Neural cell (in vitro differentiated cells): Measurements from ENCODE around the gene TXNL1. TPM values are rescaled to one million over a fixed set of nuclear protein-coding genes. Genes with fewer than 3 reads are reported as not detected.

Source experiments
- H2AFZ ChIP-seq: fragments of 200-600, 300-800 bp; sonication (generic), shearing (Covaris generic); 2 replicates; pipeline ENCODE4 v1.6.0; 2014; ENCODE audit warnings: low read depth, mild to moderate bottlenecking, antibody characterized with exemption, low read length, moderate library complexity
- H3F3A ChIP-seq: fragments of 200-600 bp; shearing (Covaris generic); 2 replicates; pipeline ENCODE4 v1.6.1; 2016; ENCODE audit warnings: mild to moderate bottlenecking, moderate library complexity, mixed read lengths, antibody characterized with exemption, low read length; ENCODE audit not compliant: insufficient read depth, poor library complexity, severe bottlenecking
- H3K27ac ChIP-seq: fragments of 200-600, 300-800 bp; sonication (generic), shearing (Covaris generic); 2 replicates; pipeline ENCODE4 v1.5.1; 2014; ENCODE audit warnings: mild to moderate bottlenecking, low read length, moderate library complexity
- H3K27me3 ChIP-seq: fragments of 300-800, 200-600 bp; sonication (generic), shearing (Covaris generic); 2 replicates; pipeline ENCODE4 v1.6.0; 2014; ENCODE audit warnings: mild to moderate bottlenecking, low read depth, low read length, moderate library complexity; ENCODE audit not compliant: insufficient read depth
- H3K36me3 ChIP-seq: fragments of 300-800, 200-600 bp; sonication (generic), shearing (Covaris generic); 2 replicates; pipeline ENCODE4 v1.5.1; 2014; ENCODE audit warnings: mild to moderate bottlenecking, antibody characterized with exemption, low read length, moderate library complexity; ENCODE audit not compliant: insufficient read depth
- H3K4me2 ChIP-seq: fragments of 300-800, 200-600 bp; sonication (generic), shearing (Covaris generic); 2 replicates; pipeline ENCODE4 v1.6.0; 2014; ENCODE audit warnings: mild to moderate bottlenecking, low read length
- H3K4me3 ChIP-seq: fragments of 300-800, 200-600 bp; sonication (generic), shearing (Covaris generic); 2 replicates; pipeline ENCODE4 v1.5.1; 2014; ENCODE audit warnings: mild to moderate bottlenecking, low read length, moderate library complexity
- H3K79me2 ChIP-seq: fragments of 200-600 bp; shearing (Covaris generic); replicated peaks from 2 replicates; pipeline ENCODE4 v1.6.0; 2014; ENCODE audit warnings: mild to moderate bottlenecking, low read length, moderate library complexity; ENCODE audit not compliant: insufficient read depth
- H3K9ac ChIP-seq: fragments of 300-800, 200-600 bp; sonication (generic), shearing (Covaris generic); 2 replicates; pipeline ENCODE4 v1.6.1; 2016; ENCODE audit warnings: mild to moderate bottlenecking, low read length, mixed read lengths
- H3K9me2 ChIP-seq: fragments of 200-600 bp; shearing (Covaris generic); 2 replicates; pipeline ENCODE4 v1.6.1; 2016; ENCODE audit warnings: mild to moderate bottlenecking, low read length, mixed read lengths; ENCODE audit not compliant: insufficient read depth
- H3K9me3 ChIP-seq: fragments of 200-600, 300-800 bp; sonication (generic), shearing (Covaris generic); 2 replicates; pipeline ENCODE4 v1.6.1; 2016; ENCODE audit warnings: mild to moderate bottlenecking, mixed run types, low read length, moderate library complexity, mixed read lengths
- H4K20me1 ChIP-seq: fragments of 200-600 bp; shearing (Covaris generic); 2 replicates; pipeline ENCODE4 v1.6.1; 2016; ENCODE audit warnings: mild to moderate bottlenecking, mixed run types; ENCODE audit not compliant: insufficient read depth
- EP300 ChIP-seq: fragments of 450-650 bp; conservative IDR thresholded peaks from 2 replicates; pipeline ENCODE4 v1.6.1; 2014; ENCODE audit warnings: antibody characterized with exemption, mild to moderate bottlenecking, moderate library complexity; ENCODE audit not compliant: poor library complexity, severe bottlenecking
- EZH2 ChIP-seq: fragments of 200-600, 300-800 bp; shearing (Covaris generic), sonication (generic); IDR thresholded peaks from 2 replicates; pipeline ENCODE4 v1.6.1; 2014; ENCODE audit warnings: antibody characterized with exemption, low read length, borderline replicate concordance, mild to moderate bottlenecking; ENCODE audit not compliant: insufficient read depth, poor library complexity, severe bottlenecking
- MXI1 ChIP-seq: fragments of 450-650 bp; conservative IDR thresholded peaks from 2 replicates; pipeline ENCODE4 v1.6.1; 2014; ENCODE audit warnings: antibody characterized with exemption, mild to moderate bottlenecking; ENCODE audit not compliant: poor library complexity, severe bottlenecking
- POLR2AphosphoS5 ChIP-seq: IDR thresholded peaks from 2 replicates; pipeline ENCODE4 v1.6.1; 2012
- RAD21 ChIP-seq: fragments of 450-650 bp; conservative IDR thresholded peaks from 2 replicates; pipeline ENCODE4 v1.6.1; 2014; ENCODE audit warnings: antibody characterized with exemption, mild to moderate bottlenecking, moderate library complexity
- SMC3 ChIP-seq: fragments of 450-650 bp; conservative IDR thresholded peaks from 2 replicates; pipeline ENCODE4 v1.6.1; 2014; ENCODE audit warnings: antibody characterized with exemption, mild to moderate bottlenecking, moderate library complexity; ENCODE audit not compliant: poor library complexity
- TAF1 ChIP-seq: IDR thresholded peaks from 2 replicates; pipeline ENCODE4 v1.6.1; 2012; ENCODE audit warnings: low read depth
- polyA plus RNA-seq: library from polyadenylated mRNA; depleted of rRNA; stranded (reverse); fragments of >200 nt; gene quantifications from 2 replicates; pipeline ENCODE4 v1.2.3, GENCODE V29; 2014
- TF ChIP-seq, protein P1 (sequence below): IDR thresholded peaks from 2 replicates; pipeline ENCODE4 v1.6.1; 2012; ENCODE audit warnings: borderline replicate concordance
- TF ChIP-seq, protein P2 (sequence below): fragments of 450-650 bp; IDR thresholded peaks from 2 replicates; pipeline ENCODE4 v1.5.1; 2014; ENCODE audit warnings: antibody characterized with exemption, mild to moderate bottlenecking, moderate library complexity; ENCODE audit not compliant: poor library complexity, severe bottlenecking

TXNL1 gene
- polyA plus RNA-seq, 1 donor from 2014 or later: 84.7 TPM

GRCh38 chr18:56651771-56652092, 13.3 kb upstream of the TXNL1 start:
- H3K79me2 ChIP-seq: peaks cover 38% of the 10 kb centered on the region

DNA sequence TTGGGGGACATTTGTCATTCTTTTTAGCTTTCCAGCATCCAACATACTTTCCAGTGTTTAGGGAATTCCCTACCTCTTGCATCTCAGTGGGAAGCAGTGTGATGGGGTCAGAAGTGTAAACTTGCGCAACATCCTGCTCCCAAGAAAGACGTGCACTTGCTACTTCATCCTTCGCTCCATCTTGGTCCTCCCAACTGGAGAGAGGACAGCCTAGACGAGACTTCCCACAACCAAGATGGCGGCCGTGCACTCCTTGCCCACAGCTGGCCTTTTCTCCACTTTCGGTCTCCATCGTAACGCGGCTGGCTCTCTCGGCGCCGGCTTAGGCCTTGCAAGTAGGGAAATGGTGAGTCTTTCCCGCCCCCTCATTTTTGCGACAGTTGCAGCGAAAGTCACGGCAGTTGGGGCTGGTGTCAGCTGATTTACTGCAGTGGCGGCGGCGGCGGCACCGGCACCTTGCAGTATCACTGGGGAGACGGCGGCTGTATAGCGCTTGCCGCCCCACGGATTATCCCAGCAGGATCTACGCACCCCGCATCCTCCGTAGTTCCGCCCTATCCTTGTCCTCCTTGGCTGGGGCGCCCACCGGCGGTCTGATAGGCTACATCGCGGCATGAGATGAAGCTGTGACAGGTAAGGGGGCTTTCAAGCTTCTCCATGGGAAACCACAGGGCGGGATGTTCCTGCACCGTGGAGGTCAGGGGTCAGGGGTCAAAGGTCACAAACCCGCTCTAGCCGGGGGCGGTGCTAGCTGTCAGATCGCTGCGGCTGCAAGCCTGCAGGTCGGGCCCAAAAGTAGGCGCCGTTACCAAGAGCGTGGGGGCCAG, 12.8 kb upstream of the TXNL1 start, which contains the start of gene WDR7:
Gene WDR7 (plus strand): TSS at position 416 of the 827 bp plus-strand sequence. CDS start 21,157 bp downstream, outside the sequence.
- Histone ChIP-seq H3K79me2 (peaks cover 34% of the 10 kb centered on the region), H3K9ac (peak within 1 kb of the TSS; percentile 82), H3K4me2 (peak within 1 kb of the TSS; percentile 99), H3K4me3 (peak within 1 kb of the TSS; percentile 79), H3K36me3 (no peaks in the 10 kb centered on the region), H3K9me2 (no peaks in the 10 kb centered on the region), H4K20me1 (no peaks in the 10 kb centered on the region), H2AFZ (peak within 1 kb of the TSS; percentile 74), H3F3A (no peaks in the 10 kb centered on the region), H3K9me3 (no peaks in the 10 kb centered on the region), H3K27ac (peak within 1 kb of the TSS; percentile 73), H3K27me3 (no peaks in the 10 kb centered on the region)
- TF ChIP-seq RAD21 (peak; percentile 40), EZH2 (no peak), POLR2AphosphoS5 (peak; percentile 88), MXI1 (peak; percentile 84), EP300 (peak; percentile 69), SMC3 (peak; percentile 46), TAF1 (peak; percentile 92)
- TF ChIP-seq, protein P1, sequence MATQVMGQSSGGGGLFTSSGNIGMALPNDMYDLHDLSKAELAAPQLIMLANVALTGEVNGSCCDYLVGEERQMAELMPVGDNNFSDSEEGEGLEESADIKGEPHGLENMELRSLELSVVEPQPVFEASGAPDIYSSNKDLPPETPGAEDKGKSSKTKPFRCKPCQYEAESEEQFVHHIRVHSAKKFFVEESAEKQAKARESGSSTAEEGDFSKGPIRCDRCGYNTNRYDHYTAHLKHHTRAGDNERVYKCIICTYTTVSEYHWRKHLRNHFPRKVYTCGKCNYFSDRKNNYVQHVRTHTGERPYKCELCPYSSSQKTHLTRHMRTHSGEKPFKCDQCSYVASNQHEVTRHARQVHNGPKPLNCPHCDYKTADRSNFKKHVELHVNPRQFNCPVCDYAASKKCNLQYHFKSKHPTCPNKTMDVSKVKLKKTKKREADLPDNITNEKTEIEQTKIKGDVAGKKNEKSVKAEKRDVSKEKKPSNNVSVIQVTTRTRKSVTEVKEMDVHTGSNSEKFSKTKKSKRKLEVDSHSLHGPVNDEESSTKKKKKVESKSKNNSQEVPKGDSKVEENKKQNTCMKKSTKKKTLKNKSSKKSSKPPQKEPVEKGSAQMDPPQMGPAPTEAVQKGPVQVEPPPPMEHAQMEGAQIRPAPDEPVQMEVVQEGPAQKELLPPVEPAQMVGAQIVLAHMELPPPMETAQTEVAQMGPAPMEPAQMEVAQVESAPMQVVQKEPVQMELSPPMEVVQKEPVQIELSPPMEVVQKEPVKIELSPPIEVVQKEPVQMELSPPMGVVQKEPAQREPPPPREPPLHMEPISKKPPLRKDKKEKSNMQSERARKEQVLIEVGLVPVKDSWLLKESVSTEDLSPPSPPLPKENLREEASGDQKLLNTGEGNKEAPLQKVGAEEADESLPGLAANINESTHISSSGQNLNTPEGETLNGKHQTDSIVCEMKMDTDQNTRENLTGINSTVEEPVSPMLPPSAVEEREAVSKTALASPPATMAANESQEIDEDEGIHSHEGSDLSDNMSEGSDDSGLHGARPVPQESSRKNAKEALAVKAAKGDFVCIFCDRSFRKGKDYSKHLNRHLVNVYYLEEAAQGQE: peak; percentile 76
- TF ChIP-seq, protein P2, sequence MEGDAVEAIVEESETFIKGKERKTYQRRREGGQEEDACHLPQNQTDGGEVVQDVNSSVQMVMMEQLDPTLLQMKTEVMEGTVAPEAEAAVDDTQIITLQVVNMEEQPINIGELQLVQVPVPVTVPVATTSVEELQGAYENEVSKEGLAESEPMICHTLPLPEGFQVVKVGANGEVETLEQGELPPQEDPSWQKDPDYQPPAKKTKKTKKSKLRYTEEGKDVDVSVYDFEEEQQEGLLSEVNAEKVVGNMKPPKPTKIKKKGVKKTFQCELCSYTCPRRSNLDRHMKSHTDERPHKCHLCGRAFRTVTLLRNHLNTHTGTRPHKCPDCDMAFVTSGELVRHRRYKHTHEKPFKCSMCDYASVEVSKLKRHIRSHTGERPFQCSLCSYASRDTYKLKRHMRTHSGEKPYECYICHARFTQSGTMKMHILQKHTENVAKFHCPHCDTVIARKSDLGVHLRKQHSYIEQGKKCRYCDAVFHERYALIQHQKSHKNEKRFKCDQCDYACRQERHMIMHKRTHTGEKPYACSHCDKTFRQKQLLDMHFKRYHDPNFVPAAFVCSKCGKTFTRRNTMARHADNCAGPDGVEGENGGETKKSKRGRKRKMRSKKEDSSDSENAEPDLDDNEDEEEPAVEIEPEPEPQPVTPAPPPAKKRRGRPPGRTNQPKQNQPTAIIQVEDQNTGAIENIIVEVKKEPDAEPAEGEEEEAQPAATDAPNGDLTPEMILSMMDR: peak; percentile 47

More at GRCh38 chr18:56651771-56652092, 13.3 kb upstream of the TXNL1 start:
- peak overlapping the region; percentile 79 for H3K4me3 ChIP-seq
- H3K9me2 ChIP-seq: no peaks in the 10 kb centered on the region
- peak overlapping the region; percentile 73 for H3K27ac ChIP-seq
- peak overlapping the region; percentile 99 for H3K4me2 ChIP-seq
- no peaks in the 10 kb centered on the region for H3F3A ChIP-seq
- H4K20me1 ChIP-seq: no peaks in the 10 kb centered on the region
- TF ChIP-seq SMC3 (no peak), MXI1 (no peak), TAF1 (no peak), EZH2 (no peak), RAD21 (no peak)
- H2AFZ ChIP-seq: peak overlapping the region; percentile 74
- no peaks in the 10 kb centered on the region for H3K9me3 ChIP-seq
- H3K36me3 ChIP-seq: no peaks in the 10 kb centered on the region
- peak overlapping the region; percentile 82 for H3K9ac ChIP-seq
- H3K27me3 ChIP-seq: no peaks in the 10 kb centered on the region
